HEK293T (cell line): ENCODE measurements around the gene RPUSD2.

Experiments
- ARNT ChIP-seq: fragments of 450-650 bp; IDR thresholded peaks from 2 replicates; pipeline ENCODE4 v1.6.1; 2017; ENCODE audit warnings: mild to moderate bottlenecking
- BHLHE40 ChIP-seq: fragments of 450-650 bp; IDR thresholded peaks from 2 replicates; pipeline ENCODE4 v1.6.1; 2016; ENCODE audit warnings: mild to moderate bottlenecking, moderate library complexity, borderline replicate concordance
- ELF4 ChIP-seq: fragments of 450-650 bp; IDR thresholded peaks from 2 replicates; pipeline ENCODE4 v1.6.1; 2017; ENCODE audit warnings: antibody characterized with exemption
- FOXA1 ChIP-seq: fragments of 450-650 bp; IDR thresholded peaks from 2 replicates; pipeline ENCODE4 v1.6.1; 2016; ENCODE audit warnings: mild to moderate bottlenecking
- FOXK2 ChIP-seq: fragments of 450-650 bp; IDR thresholded peaks from 2 replicates; pipeline ENCODE4 v1.6.1; 2016; ENCODE audit warnings: mild to moderate bottlenecking
- FOXM1 ChIP-seq: fragments of 450-650 bp; IDR thresholded peaks from 2 replicates; pipeline ENCODE4 v1.6.1; 2017; ENCODE audit warnings: mild to moderate bottlenecking, borderline replicate concordance
- NFRKB ChIP-seq: fragments of 450-650 bp; IDR thresholded peaks from 2 replicates; pipeline ENCODE4 v1.6.1; 2016; ENCODE audit warnings: mild to moderate bottlenecking, moderate library complexity
- PKNOX1 ChIP-seq: fragments of 450-650 bp; IDR thresholded peaks from 2 replicates; pipeline ENCODE4 v1.6.1; 2016
- SP1 ChIP-seq: fragments of 450-650 bp; IDR thresholded peaks from 2 replicates; pipeline ENCODE4 v1.6.1; 2017
- SUZ12 ChIP-seq: fragments of 450-650 bp; IDR thresholded peaks from 2 replicates; pipeline ENCODE4 v1.6.1; 2016; ENCODE audit warnings: mild to moderate bottlenecking
- TARDBP ChIP-seq: fragments of 450-650 bp; IDR thresholded peaks from 2 replicates; pipeline ENCODE4 v1.6.1; 2016
- ZNF384 ChIP-seq: fragments of 450-650 bp; IDR thresholded peaks from 2 replicates; pipeline ENCODE4 v1.6.1; 2016

- no peak for TF ChIP-seq PKNOX1
- TF ChIP-seq FOXK2, result no peak
- TF ChIP-seq BHLHE40, result no peak
- no peak for TF ChIP-seq ELF4
- no peak for TF ChIP-seq FOXA1
- no peak for TF ChIP-seq SP1
- TF ChIP-seq ZNF384, result no peak
- TF ChIP-seq ARNT, result no peak
- no peak for TF ChIP-seq FOXM1
- no peak for TF ChIP-seq TARDBP
- TF ChIP-seq NFRKB, result no peak
- TF ChIP-seq SUZ12, result no peak
Observed at GRCh38 chr15:40533763-40534364, 35.2 kb upstream of the RPUSD2 start.
